Stomach (tissue), 9 donors: ENCODE data around the gene ESR2. TPM values are rescaled to one million over a fixed set of nuclear protein-coding genes. Genes with fewer than 3 reads are reported as not detected.
A peak's percentile ranks its signal among the peaks of the same experiment; 100 is the strongest.

Experiments
- DNase-seq, 2 donors: peaks; one replicate each; pipeline versions ENCODE4 v3.0.0 to v3.0.0-alpha.2; 2013 to 2019
- H3K27ac ChIP-seq, 5 donors: fragments of 200-600 bp in 4 of 5; sonication (generic) in 4 of 5; one replicate each; pipeline ENCODE4 v1.5.1; 2013 to 2019; ENCODE audit warnings: mild to moderate bottlenecking in 1 of 5, moderate library complexity in 1 of 5
- H3K27me3 ChIP-seq, 3 donors: fragments of 200-600 bp; sonication (generic); one replicate each; pipeline ENCODE4 v1.5.1; 2017 to 2019; ENCODE audit warnings: mixed run types in 1 of 3
- H3K36me3 ChIP-seq, 4 donors: fragments of 200-600 bp; sonication (generic); 1 replicate in 3 of 4; 2 replicates in 1 of 4; pipeline ENCODE4 v1.5.1; 2016 to 2019
- H3K4me1 ChIP-seq, 4 donors: fragments of 200-600 bp; sonication (generic); one replicate each; pipeline ENCODE4 v1.5.1; 2016 to 2019
- H3K4me3 ChIP-seq, 4 donors: fragments of 200-600 bp; sonication (generic) in 3 of 4; one replicate each; pipeline ENCODE4 v1.5.1; 2016 to 2019; ENCODE audit warnings: mild to moderate bottlenecking in 1 of 4
- H3K9me3 ChIP-seq, 4 donors: fragments of 200-600 bp; sonication (generic); one replicate each; pipeline ENCODE4 v1.5.1; 2016 to 2019
- CTCF ChIP-seq, 7 experiments: fragments of 450-650 bp in 4 of 7; fragments of 200-600 bp in 3 of 7; sonication (generic) in 3 of 7; IDR thresholded peaks; one replicate each; pipeline ENCODE4 v1.5.1; 2016 to 2019; ENCODE audit warnings: antibody characterized with exemption in 7 of 7, control low read depth in 2 of 7, mild to moderate bottlenecking in 1 of 7
- EP300 ChIP-seq: sonication (generic); formaldehyde crosslinking; IDR thresholded peaks from one replicate; pipeline ENCODE4 v1.6.1; 2017; ENCODE audit warnings: antibody characterized with exemption
- POLR2A ChIP-seq, 4 donors: fragments of 450-650 bp; IDR thresholded peaks; one replicate each; pipeline ENCODE4 v1.6.1; 2016; ENCODE audit warnings: antibody characterized with exemption in 4 of 4, control low read depth in 2 of 4, mild to moderate bottlenecking in 1 of 4, moderate library complexity in 1 of 4
- POLR2AphosphoS5 ChIP-seq, 3 donors: sonication (generic); formaldehyde crosslinking; IDR thresholded peaks; one replicate each; pipeline ENCODE4 v1.6.1; 2016; ENCODE audit warnings: antibody characterized with exemption in 3 of 3
- WGBS, 5 donors: extraction: QIAGEN DNeasy Blood & Tissue Kit in 3 of 5; methylation state at CpG; one replicate each; pipeline versions ENCODE4 v1.1.5 to v1.1.7; 2013 to 2018; 5-methylcytosine and 5-hydroxymethylcytosine counted together
- intact Hi-C: fragments of 100-400 bp; cut with DNase I; formaldehyde crosslinking; loops from one replicate; pipeline ENCODE4 v1.15.1; 2023; ENCODE audit warnings: low total_unique reads
- polyA plus RNA-seq, 3 donors: library from polyadenylated mRNA; stranded (reverse); fragments of 200-250 nt; gene quantifications; one replicate each; pipeline ENCODE4 v1.2.3, GENCODE V29; 2013
- total RNA-seq, 5 donors: library from RNA; depleted of rRNA; stranded (reverse); fragments of >200 nt; gene quantifications; one replicate each; pipeline versions ENCODE4 v1.1.0 to v1.2.3, GENCODE V29; 2014 to 2016
- donor health status: healthy with polysubstance abuse.
- donor health status: Bipolar disorder and iron deficiency.
- donor health status: healthy.

The ESR2 gene
- total and polyA plus RNA-seq, 8 donors, result 0.08 to 1.3 (median 0.58) TPM; not detected in 5

GRCh38 chr14:64229489-64229888, 64.7 kb downstream of the ESR2 start:
- TF ChIP-seq POLR2AphosphoS5 (IDR thresholded peaks at IDR 0.05), result no peak
- TF ChIP-seq POLR2A (IDR thresholded peaks at IDR 0.05), result no peak
- no peak for TF ChIP-seq EP300
- no peak for TF ChIP-seq CTCF (IDR thresholded peaks at IDR 0.05)
- no peaks in the 10 kb centered on the region for H3K9me3 ChIP-seq

GRCh38 chr14:64227856-64228255, 66.3 kb downstream of the ESR2 start:
- H3K27me3 ChIP-seq, result no peaks in the 10 kb centered on the region
- intact Hi-C loops, result no loop called here
- H3K9me3 ChIP-seq, result no peaks in the 10 kb centered on the region
- no peak for TF ChIP-seq POLR2AphosphoS5 (IDR thresholded peaks at IDR 0.05)
- no peak for TF ChIP-seq CTCF (IDR thresholded peaks at IDR 0.05)
- TF ChIP-seq POLR2A (IDR thresholded peaks at IDR 0.05), result no peak
- no peak for TF ChIP-seq EP300
- peaks cover 42 to 94% (median 86%) of the 10 kb centered on the region in 4 donors for H3K36me3 ChIP-seq
- H3K4me1 ChIP-seq, result no peaks in the 10 kb centered on the region
- no peak for DNase-seq
- H3K27ac ChIP-seq, result no peak overlapping the region
- no peak overlapping the region for H3K4me3 ChIP-seq
- 70 to 86% (median 76%) methylated on average over 1 of the region's 1 CpG for WGBS, 5 donors

More at GRCh38 chr14:64229489-64229888, 64.7 kb downstream of the ESR2 start:
- no peak for DNase-seq
- H3K4me1 ChIP-seq, result peaks cover 0 to under 1% (median 0%) of the 10 kb centered on the region in 4 donors
- H3K36me3 ChIP-seq, result peaks cover 31 to 78% (median 70%) of the 10 kb centered on the region in 4 donors
- H3K4me3 ChIP-seq, result no peak overlapping the region
- no peaks in the 10 kb centered on the region for H3K27me3 ChIP-seq
- no peak overlapping the region for H3K27ac ChIP-seq
- 76 to 89% (median 80%) methylated on average over 3 of the region's 3 CpGs for WGBS, 5 donors
- intact Hi-C loops, result no loop called here

GRCh38 chr14:64225151-64225757, 68.9 kb downstream of the ESR2 start:
- DNase-seq, result no peak
- peaks cover 0 to 20% (median 10%) of the 10 kb centered on the region in 4 donors for H3K4me1 ChIP-seq
- no peak overlapping the region for H3K4me3 ChIP-seq
- no peak for TF ChIP-seq POLR2AphosphoS5 (IDR thresholded peaks at IDR 0.05)
- TF ChIP-seq CTCF (IDR thresholded peaks at IDR 0.05), result no peak
- TF ChIP-seq EP300, result no peak
- no peak for TF ChIP-seq POLR2A (IDR thresholded peaks at IDR 0.05)
- H3K36me3 ChIP-seq, result peaks cover 59 to 100% (median 96%) of the 10 kb centered on the region in 4 donors
- WGBS, 5 donors, result 74 to 85% (median 79%) methylated on average over 8 to 10 of the region's 10 CpGs
- no peaks in the 10 kb centered on the region for H3K27me3 ChIP-seq
- no peaks in the 10 kb centered on the region for H3K9me3 ChIP-seq
- H3K27ac ChIP-seq, result no peak overlapping the region
- intact Hi-C loops, result no loop called here

GRCh38 chr14:64221391-64222003, 72.7 kb downstream of the ESR2 start:
- peak overlapping the region; percentile 12 to 56 (median 42) for H3K27ac ChIP-seq
- no peaks in the 10 kb centered on the region for H3K27me3 ChIP-seq
- no peak for TF ChIP-seq POLR2A (IDR thresholded peaks at IDR 0.05)
- no peak for TF ChIP-seq EP300
- peak in 1 of 7 experiments; percentile 23 for TF ChIP-seq CTCF (IDR thresholded peaks at IDR 0.05)
- TF ChIP-seq POLR2AphosphoS5 (IDR thresholded peaks at IDR 0.05), result peak in 1 of 3 donors; percentile 63
- intact Hi-C loops, result no loop called here
- 34 to 71% (median 45%) methylated on average over 14 of the region's 14 CpGs for WGBS, 5 donors
- H3K36me3 ChIP-seq, result peaks cover 61 to 100% (median 96%) of the 10 kb centered on the region in 4 donors
- H3K4me3 ChIP-seq, result no peak overlapping the region
- no peaks in the 10 kb centered on the region for H3K9me3 ChIP-seq
- peaks cover 5 to 33% (median 23%) of the 10 kb centered on the region in 4 donors for H3K4me1 ChIP-seq
- peak in 1 of 2 donors; percentile 77 for DNase-seq
